NCI-H2107 treated with DMSO at 0.1 percent for 48 hours (cell line): Measurements from ENCODE around the gene FAM50A.

Source experiments
- DNase-seq: peaks from one replicate; lab custom pipeline; 2025; ENCODE audit not compliant: unreplicated experiment; lab: John Stamatoyannopoulos, UW

FAM50A gene

GRCh38 chrX:154437971-154438893 is 5.7 kb upstream of the FAM50A start:
- DNase-seq = no peak

GRCh38 chrX:154439841-154440240 is 4.1 kb upstream of the FAM50A start:
- no peak for DNase-seq

- DNase-seq = no peak
Observed at GRCh38 chrX:154440623-154441357, 3.2 kb upstream of the FAM50A start.

GRCh38 chrX:154441564-154441963 is 2.4 kb upstream of the FAM50A start:
- no peak for DNase-seq

GRCh38 chrX:154441984-154442707 is 1.8 kb upstream of the FAM50A start:
- no peak for DNase-seq

GRCh38 chrX:154443479-154443910 is 446 bp upstream of the FAM50A start:
- DNase-seq = no peak

GRCh38 chrX:154444755-154445246 is 860 bp downstream of the FAM50A start:
- DNase-seq = no peak

GRCh38 chrX:154445776-154446175 is 1.8 kb downstream of the FAM50A start:
- no peak for DNase-seq

- DNase-seq = no peak
Observed at GRCh38 chrX:154446430-154446829, 2.5 kb downstream of the FAM50A start.

GRCh38 chrX:154448484-154448883 is 4.5 kb downstream of the FAM50A start:
- DNase-seq = no peak

GRCh38 chrX:154449618-154450017 is 5.7 kb downstream of the FAM50A start:
- DNase-seq = no peak

GRCh38 chrX:154450312-154450711 is 6.4 kb downstream of the FAM50A start:
- no peak for DNase-seq

GRCh38 chrX:154452823-154453222 is 8.9 kb downstream of the FAM50A start:
- DNase-seq = no peak

GRCh38 chrX:154457491-154458115 is 13.7 kb downstream of the FAM50A start:
- no peak for DNase-seq

GRCh38 chrX:154458116-154458953 is 14.4 kb downstream of the FAM50A start, which contains the start of gene PLXNA3:
TSS of gene PLXNA3 (plus strand) at chrX:154458281. CDS start at chrX:154460184, 1,903 bp downstream.
- DNase-seq = no peak

- DNase-seq = no peak
Observed at GRCh38 chrX:154458954-154459778, 15.2 kb downstream of the FAM50A start.

GRCh38 chrX:154459832-154460231 is 15.9 kb downstream of the FAM50A start:
- DNase-seq = no peak

GRCh38 chrX:154460326-154460725 is 16.4 kb downstream of the FAM50A start:
- no peak for DNase-seq

- no peak for DNase-seq
Observed at GRCh38 chrX:154462396-154462795, 18.5 kb downstream of the FAM50A start.
